DOHH2 (cell line): ENCODE data around the gene FTHL17.

ENCODE experiments used
- CTCF ChIP-seq: fragments of 200-600 bp; sonication (generic); IDR thresholded peaks from one replicate; pipeline ENCODE4 v1.5.1; 2014; ENCODE audit warnings: antibody characterized with exemption, mild to moderate bottlenecking, low read depth, low read length; ENCODE audit not compliant: poor library complexity, severe bottlenecking
- EZH2phosphoT487 ChIP-seq: fragments of 200-600 bp; sonication (generic); IDR thresholded peaks from 2 replicates; pipeline ENCODE4 v1.6.1; 2017; ENCODE audit warnings: borderline replicate concordance, mild to moderate bottlenecking, antibody characterized with exemption, low read length, moderate library complexity, mixed read lengths

DNA sequence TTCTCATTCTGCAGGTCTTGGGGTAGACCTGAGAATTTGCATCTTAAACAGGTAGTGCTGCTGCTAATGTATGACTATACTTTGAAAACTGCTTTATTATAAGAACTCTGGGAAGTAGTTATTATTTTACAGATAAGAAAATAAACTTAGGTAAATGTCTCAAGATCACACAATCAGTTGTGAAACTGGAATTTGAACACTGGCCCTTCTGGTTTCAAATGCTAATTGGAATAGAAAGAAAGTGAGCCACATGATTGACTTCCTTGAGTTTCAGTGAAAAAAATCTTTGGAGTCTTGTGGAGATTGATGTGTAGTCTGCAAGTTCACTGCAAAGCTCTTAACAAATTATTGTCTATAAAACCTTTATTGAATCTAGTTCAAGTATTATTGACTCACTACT is 44.5 kb downstream of the FTHL17 start:
- no peak for TF ChIP-seq CTCF
- no peak for TF ChIP-seq EZH2phosphoT487
